GM21423 (cell line): ENCODE results near the gene CA6.
"Not testable (repeated sequence)": the region's sequence is repeated elsewhere in the genome, so short reads cannot be mapped to it uniquely, and the experiment has no call there.

Experiments used
- ATAC-seq: cut with Tn5 transposase; IDR thresholded peaks from one replicate; pipeline ENCODE4 v1.9.1; 2021; ENCODE audit warnings: mild to moderate bottlenecking, moderate library complexity; ENCODE audit not compliant: unreplicated experiment

CA6 gene

DNA sequence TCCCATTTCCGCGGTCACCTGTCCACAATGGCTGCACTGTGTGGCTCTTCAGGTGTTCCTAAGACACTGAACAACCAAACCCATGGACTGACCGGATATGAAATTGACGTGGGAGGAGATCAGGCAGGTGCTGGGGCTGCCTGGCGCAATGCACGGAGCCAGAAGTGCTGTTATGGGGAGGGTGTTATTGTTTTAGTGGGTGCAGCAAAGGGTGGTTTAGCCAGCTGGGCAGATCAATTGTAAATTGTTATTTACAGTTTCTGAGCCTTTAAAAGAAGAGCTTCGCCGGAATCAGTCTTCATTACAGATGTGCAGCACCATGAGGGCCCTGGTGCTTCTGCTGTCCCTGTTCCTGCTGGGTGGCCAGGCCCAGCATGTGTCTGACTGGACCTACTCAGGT is at the start of gene CA6:
Gene CA6, plus strand, starts transcription at position 301 of the 400 bp plus-strand sequence. Its CDS starts 19 bp downstream, at position 320.
- ATAC-seq = no peak

DNA sequence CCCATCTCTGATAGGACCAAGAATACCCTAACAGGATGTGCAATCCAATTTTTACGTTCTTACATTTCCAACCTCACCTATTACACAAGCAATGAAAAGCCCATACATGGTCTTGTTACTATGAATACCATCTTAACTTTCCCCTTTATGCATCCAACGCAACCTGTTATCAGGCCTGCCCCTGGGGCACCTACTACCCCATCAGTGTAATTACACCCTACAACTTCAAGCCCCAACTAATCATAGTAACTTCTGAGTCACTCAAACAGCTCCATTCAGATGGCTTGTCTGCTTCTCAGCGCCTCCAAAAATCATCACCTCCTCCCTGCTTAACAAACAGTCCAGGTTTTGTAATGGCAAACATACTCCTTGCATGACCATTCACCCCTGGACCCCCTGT is 48.9 kb upstream of the CA6 start:
- not testable (repeated sequence) for ATAC-seq

DNA sequence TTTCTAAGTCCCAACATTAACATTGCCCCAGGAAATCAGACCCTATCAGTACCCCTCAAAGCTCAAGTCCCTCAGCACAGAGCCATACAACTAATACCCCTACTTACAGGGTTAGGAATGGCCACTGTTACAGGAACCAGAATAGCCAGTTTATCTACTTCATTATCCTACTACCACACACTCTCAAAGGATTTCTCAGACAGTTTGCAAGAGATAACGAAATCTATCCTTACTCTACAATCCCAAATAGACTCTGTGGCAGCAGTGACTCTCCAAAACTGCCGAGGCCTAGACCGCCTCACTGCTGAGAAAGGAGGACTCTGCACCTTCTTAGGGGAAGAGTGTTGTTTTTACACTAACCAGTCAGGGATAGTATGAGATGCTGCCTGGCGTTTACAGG is 48.2 kb upstream of the CA6 start:
- not testable (repeated sequence) for ATAC-seq

DNA sequence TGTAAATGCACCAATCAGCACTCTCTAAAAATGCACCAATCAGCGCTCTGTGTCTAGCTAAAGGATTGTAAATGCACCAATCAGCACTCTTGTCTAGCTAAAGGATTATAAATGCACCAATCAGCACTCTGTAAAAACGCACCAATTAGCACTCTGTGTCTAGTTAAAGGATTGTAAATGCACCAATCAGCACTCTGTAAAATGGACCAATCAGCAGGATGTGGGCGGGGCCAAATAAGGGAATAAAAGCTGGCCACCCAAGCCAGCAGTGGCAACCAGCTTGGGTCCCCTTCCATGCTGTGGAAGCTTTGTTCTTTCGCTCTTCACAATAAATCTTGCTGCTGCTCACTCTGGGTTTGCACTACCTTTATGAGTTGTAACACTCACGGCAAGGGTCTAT is 47.2 kb upstream of the CA6 start:
- not testable (repeated sequence) for ATAC-seq

DNA sequence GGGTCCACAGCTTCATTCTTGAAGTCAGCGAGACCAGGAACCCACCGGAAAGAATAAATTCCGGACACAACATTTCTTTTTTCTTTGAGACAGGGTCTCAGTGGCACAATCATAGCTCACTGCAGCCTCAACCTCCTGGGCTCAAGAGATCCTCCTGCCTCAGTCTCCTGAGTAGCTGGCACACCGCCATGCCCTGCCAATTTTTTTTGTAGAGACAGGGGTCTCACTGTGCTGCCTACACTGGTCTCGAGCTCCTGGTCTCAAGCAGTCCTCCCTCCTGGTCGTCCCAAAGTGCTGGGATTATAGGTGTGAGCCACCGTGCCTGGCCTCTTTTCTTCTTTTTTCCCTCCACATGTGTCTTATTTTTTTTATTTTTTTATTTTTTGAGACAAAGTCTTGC is 46.6 kb upstream of the CA6 start:
- no peak for ATAC-seq

DNA sequence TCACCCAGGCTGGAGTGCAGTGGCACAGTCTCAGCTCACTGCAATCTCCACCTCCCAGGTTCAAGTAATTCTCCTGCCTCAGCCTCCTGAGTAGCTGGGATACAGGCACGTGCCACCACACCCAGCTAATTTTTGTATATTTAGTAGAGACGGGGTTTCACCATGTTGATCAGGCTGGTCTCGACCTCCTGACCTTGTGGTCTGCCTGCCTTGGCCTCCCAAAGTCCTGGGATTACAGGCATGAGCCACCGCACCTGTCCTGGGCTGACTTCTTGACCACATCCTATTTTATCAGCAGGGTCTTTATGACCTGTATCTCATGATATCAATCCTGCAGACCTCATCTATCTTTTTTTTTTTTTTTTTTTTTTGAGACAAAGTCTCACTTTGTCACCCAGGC is 45.0 kb upstream of the CA6 start:
- ATAC-seq = not testable (repeated sequence)

DNA sequence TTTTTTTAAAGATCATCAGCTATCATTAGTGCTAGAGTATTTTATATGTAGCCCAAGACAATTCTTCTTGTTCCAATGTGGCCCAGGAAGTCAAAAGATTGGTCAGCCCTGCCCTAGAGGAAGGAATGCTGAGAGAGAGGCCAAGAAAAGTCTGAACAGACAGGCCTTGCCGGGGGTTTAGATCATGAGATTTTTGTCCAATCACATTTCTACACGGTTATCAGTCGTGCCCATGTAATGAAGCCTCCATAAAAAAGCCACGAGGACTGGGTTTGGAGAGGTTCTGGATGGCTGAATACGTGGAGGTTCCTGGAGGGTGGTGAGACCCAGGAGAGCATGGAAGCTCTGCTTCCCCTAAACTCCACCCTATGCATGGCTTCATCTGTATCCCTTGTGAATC is 42.9 kb upstream of the CA6 start:
- no peak for ATAC-seq

DNA sequence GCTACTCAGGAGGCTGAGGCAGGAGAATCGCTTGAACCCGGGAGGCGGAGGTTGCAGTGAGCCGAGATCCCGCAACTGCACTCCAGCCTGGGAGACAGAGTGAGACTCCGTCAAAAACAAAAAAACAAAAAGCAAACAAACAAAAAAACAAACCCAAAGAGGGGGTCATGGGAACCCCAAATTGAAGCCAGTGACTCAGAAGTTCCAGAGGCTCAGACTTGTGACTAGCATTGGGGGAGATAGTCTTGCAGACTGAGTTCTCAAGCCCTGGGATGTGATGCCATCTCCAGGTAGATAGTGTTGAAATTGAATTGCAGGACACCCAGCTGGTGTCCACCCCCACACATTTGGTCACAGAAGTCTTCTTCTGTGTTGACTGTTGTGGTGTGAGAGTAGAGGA is 42.3 kb upstream of the CA6 start:
- ATAC-seq = no peak

DNA sequence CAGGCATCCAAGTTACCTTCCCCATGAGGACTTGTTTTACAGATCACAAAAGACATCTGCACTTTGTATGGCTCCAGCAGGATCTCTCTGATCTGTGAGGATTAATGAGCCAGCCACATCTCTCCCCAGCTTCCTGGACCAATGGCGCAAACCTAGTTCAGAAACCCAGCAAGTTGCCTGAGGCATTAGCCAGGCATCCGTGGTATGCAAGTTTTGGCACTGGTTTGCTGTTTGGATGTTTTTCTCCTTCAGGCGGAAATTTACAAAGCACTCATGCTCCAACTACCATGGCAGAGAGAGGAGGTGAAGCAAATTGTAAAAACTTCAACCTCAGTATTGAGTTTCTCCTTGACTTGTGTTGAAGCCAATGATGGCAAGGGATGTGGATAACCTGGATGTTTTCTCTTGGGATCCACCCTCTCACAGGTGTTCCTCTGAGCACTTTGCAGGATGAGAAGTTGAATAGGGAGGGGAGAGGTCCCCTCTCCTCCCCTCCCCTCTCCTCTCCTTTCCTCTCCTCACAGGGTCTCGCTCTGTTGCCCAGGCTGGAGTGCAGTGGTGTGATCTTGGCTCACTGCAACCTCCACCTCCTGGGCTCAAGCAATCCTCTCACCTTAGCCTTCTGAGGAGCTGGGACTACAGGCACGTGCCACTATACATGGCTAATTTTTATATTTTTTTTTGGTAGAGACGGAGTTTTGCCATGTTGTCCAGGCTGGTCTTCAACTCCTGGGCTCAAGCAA is 41.6 kb upstream of the CA6 start:
- ATAC-seq = no peak

DNA sequence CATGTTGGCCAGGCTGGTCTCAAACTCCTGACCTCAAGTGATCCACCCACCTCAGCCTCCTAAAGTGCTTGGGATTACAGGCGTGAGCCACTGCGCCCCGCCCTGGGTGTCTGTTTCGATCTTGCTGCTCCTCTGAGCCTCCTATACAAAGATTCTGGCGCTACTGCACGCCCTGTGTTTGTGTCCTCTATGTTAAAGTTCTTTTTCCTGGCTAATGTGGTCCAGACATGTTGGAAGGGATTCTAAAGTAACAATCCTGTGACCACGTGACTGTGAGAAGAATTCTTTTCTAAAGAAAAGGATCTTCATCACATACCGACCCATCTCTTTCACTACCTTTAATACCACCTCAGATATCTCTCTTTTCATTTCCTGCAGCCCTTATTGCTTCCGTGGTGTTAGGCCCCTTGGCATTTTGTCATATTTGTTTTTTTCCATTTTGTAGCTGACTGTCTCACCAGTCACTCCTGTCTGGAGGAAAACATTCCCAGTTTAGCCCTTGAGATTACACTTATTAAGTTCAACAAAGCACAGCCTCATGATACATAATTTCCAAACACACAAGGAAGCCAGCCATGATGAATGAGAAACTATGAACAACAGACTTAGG is 40.0 kb upstream of the CA6 start:
- no peak for ATAC-seq

DNA sequence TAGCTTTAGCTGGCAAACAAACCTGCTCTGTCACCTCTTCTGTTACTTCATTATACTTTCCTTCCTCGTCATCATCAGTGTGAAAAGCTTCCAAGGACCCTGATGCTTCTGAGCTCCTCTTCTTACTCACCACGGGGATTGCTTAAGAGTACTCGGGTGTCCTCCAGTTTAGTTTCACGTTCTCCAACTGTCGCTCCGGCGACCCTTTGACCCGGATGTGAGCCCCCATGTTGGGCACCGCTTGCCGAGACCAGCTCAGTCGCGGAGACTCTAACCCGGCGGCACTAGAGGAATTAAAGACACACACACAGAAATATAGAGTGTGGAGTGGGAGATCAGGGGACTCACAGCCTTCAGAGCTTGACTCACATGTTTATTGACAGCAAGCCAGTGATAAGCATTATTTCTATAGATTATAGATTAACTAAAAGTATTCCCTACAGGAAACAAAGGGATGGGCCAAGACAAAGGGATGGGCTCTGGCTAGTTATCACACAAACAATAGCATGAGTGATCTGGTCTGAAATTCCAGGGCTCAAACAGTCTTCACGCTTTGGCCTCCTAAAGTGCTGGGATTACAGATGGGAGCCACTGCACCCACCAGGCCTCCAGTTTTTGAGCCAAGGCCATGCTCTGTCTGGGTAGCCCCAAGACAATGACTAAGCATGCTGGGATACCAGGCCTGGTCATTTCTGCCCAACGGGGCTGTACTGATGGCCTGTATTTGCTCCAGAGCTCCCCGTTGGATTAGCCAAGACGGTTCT is 37.1 kb upstream of the CA6 start:
- no peak for ATAC-seq

DNA sequence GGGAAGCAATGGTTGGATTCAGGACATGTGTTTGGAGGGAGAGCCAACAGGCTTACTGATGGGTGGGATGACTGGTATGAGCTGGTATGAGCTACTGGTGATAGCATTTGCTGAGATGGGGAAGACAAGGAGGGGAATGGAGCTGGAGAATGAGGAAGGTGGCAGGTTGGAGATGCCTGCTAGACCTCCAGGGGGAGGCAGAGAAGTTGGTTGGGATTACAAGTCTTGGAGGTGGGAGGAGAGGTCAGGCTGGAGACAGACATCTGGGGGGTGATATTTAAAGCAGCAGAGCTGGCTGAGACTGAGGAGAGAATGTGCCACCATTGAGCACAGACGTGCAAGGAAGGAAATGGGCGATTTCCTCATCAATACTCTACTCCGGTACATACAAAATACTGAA is 35.3 kb upstream of the CA6 start:
- no peak for ATAC-seq

DNA sequence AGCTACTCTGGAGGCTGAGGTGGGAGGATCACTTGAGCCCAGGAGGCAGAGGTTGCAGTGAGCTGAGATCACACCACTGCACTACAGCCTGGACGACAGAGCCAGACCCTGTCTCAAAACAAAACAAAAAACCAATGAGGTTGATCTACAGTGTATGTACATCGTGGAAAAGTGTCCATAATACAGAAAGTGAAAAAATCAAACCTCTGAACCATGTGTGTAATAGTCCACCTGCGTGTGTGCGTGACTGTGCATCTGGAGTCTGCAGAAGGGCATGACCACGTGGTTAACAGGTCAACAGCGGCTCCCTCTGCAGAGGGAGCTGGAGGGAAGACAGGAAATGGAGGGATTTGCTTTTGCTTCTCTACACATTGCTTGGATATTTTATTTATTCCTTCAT is 34.8 kb upstream of the CA6 start:
- ATAC-seq = no peak

DNA sequence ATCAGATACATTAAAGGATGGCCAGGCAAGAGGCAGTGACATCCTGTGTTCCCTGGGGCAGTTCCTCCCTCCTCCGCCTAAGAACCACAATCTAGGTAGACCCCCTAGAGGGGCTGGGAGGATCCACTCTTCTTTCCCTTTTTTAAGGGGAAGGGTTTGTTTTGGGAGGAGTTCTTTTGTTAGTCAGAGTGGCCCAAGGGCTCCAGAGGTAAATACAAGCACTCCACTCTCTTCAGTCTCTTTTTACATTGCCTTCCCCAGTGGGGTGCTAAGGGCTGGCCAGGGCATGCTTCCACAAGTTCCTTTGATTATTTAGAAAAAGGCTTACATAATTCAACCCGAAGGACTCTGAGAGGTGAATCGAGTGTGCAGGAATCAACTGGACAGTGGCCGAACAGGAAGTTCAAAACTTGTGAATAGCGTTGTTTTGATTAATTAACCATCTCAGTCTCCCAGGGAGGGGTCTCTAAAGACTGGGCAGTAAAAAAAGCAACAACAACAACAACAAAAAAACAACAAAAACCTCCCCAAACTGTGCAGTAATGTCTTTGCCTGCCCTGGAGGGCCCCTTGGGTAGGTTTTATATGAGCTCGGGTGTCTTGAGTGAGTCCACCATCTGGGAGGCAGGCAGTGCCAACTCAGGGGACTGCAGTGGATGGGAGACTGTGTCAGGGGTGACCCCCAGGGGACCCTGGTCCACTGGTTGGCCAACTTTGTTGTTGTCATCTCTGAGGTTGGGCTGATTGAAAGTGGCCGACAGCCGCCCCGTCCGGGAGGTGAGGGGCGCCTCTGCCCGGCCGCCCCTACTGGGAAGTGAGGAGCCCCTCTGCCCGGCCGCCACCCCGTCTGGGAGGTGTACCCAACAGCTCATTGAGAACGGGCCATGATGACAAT is 34.0 kb upstream of the CA6 start:
- ATAC-seq = no peak

DNA sequence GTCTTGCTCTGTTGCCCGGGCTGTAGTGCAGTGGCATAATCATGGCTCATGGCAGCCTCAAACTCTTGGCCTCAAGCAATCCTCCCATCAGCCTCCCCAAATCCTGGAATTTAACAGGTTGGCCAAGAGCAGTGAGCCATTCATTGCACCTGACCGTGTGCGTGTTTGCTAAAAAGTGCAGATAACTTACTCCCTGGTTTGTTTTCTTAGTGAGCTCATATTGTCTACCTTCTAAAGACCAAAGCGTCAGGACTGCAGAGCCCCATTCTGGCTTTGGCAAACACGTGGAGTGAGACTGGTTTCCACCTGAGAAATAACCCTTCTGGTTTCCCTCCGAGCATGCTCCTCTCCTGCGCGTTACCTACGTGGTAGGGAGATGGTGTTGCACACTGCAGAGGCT is 32.2 kb upstream of the CA6 start:
- ATAC-seq = no peak

DNA sequence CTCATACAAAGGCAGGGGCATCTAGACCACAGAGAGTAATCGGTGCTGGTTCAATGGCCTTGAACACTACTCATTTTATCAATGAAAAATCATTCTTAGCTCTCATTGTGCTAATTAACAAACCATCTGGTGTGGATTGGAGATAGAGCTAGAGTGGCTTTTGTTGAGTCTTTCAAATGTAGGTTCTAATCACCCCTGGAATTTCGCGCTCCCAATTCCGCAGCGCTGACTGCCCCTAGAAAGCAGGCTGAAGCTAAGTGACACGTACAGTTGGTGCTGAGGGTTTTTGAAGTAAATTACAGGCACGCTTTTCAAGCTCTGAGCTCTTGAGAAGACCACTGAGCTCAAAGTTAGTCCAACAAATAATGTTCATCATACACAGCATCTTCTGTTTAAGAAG is 31.2 kb upstream of the CA6 start:
- no peak for ATAC-seq

DNA sequence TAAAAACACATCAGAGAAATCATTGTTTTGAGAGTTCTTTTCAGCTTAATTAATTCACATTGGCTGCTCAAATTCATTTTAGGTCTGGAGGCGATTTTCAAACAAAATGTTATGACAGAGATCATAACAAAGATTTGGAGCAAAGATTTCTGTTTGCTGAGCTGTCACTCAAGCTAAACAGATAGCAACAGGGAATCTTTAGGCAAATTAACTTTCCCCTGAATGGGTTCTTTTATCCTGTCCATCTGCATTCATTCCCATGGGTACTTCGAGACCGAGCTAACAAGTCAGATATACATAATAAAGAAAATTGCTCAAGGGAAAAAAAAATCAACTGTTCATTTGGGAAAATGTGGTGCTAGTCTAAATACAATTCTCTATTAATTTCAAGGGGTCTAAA is 30.2 kb upstream of the CA6 start:
- no peak for ATAC-seq

DNA sequence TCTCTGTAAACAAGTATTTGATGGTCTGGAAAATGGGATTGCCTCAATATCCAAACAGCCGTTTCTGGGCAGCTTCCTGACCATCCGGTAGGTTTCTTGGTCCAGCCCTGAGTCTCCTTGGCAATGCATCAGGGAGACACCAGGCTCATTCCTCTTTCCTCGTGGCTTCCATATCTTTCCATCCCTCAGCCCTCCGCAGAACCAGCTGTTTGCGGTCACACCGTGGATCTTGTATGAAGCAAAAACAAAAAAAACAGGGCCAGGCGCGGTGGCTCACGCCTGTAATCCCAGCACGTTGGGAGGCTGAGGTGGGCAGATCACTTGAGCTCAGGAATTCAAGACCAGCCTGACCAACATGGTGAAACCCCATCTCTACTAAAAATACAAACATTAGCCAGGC is 28.1 kb upstream of the CA6 start:
- ATAC-seq = not testable (repeated sequence)

DNA sequence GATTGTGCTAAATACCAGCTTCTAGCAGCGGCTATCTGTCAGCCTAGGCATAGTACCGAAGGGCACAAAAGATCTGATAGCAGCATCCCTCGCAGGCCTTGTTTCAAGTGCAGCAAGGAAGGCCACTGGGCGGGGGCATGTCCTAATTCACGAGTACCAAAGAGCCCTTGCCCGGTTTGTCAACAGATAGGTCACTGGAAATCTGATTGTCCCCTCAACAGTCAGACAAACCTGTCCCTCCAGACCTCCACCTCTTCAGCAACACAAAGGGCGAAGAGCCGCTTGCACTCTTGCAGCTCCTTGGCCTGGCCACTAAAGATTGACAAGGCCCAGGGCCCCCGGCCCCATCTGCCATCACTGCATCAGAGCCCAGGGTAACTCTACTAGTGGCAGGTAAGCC is 22.7 kb upstream of the CA6 start:
- no peak for ATAC-seq

DNA sequence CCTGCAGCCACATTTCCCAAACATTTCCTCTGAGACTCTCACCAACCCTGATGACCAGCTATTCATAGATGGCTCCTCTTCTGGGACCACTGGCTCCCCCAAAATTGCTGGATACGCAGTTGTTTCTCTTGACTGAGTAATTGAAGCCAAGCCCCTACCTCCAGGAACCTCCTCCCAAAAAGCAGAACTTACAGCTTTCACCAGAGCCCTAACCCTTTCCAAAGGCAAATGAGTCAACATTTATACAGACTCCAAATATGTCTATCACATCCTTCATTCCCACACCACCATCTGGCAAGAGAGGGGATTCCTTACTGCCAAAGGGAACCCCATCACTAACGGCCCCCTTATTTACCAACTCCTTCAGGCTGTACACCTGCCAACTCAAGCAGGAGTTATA is 20.3 kb upstream of the CA6 start:
- no peak for ATAC-seq

DNA sequence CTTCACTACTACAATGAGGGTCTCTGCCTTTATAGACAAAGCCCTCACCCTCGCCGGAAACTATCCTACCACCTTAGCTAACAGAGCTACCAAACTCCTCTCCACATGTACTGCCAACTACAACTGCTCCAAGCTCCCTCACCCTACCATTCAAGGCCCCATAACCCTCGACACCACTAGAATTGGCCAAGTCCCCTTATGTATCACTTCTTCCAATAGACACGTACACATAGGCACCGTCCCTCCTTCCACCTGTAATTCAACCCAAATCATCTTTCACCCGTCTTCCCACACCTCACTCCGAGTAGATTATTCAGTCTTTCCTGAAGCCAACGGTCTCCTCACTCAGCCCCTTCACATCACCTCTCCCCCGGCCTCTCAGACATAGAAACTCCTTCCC is 19.7 kb upstream of the CA6 start:
- no peak for ATAC-seq
